SK-N-SH (cell line): ENCODE results near the gene TAOK2. TPM values are rescaled to one million over a fixed set of nuclear protein-coding genes. Genes with fewer than 3 reads are reported as not detected.
A peak's percentile ranks its signal among the peaks of the same experiment; 100 is the strongest.

Source experiments
- CTCF ChIA-PET: fragments of 300-600, 350-600 bp; formaldehyde crosslinking; extraction: SDS; loops from one replicate; lab custom pipeline; 2021; lab: Yijun Ruan, JAX
- POLR2A ChIA-PET: fragments of 350-600 bp; sonication (Branson Sonifier 250); formaldehyde crosslinking; extraction: SDS; loops from one replicate; lab custom pipeline; 2020; ENCODE audit warnings: antibody characterized with exemption, inconsistent platforms; lab: Yijun Ruan, JAX
- DNase-seq: peaks from one replicate; pipeline ENCODE4 v3.0.0; 2012
- H2AFZ ChIP-seq: fragments of 200-600 bp; sonication (generic); 2 replicates; pipeline ENCODE4 v1.8.1; 2016; ENCODE audit warnings: antibody characterized with exemption, mild to moderate bottlenecking, low read depth
- H3F3A ChIP-seq: fragments of 200-600 bp; sonication (generic); replicated peaks from 2 replicates; pipeline ENCODE3; 2016; ENCODE audit warnings: antibody characterized with exemption, mild to moderate bottlenecking; ENCODE audit not compliant: insufficient read depth
- H3K27ac ChIP-seq, 2 experiments: fragments of 200-500 bp in 1 of 2; fragments of 200-600 bp in 1 of 2; sonication (Bioruptor generic) in 1 of 2; sonication (generic), shearing (Covaris generic) in 1 of 2; 2 replicates each; pipeline versions ENCODE4 v1.5.1 to v1.6.1; 2014 to 2016; ENCODE audit warnings: low read depth in 2 of 2, inconsistent platforms in 1 of 2, low read length in 1 of 2, mild to moderate bottlenecking in 1 of 2, mixed read lengths in 1 of 2
- H3K27me3 ChIP-seq: fragments of 200-600 bp; sonication (generic), shearing (Covaris generic); 2 replicates; pipeline ENCODE4 v1.6.1; 2016; ENCODE audit warnings: mixed run types; ENCODE audit not compliant: insufficient read depth
- H3K36me3 ChIP-seq, 2 experiments: fragments of 200-500 bp in 1 of 2; fragments of 200-600 bp in 1 of 2; sonication (Bioruptor generic) in 1 of 2; sonication (generic) in 1 of 2; replicated peaks in 1 of 2; 2 replicates each; pipeline versions ENCODE3 to v1.5.1; 2014 to 2016; ENCODE audit warnings: low read length in 1 of 2, mild to moderate bottlenecking in 1 of 2; ENCODE audit not compliant: insufficient read depth in 2 of 2, control insufficient read depth in 1 of 2
- H3K4me1 ChIP-seq, 2 experiments: fragments of 200-500 bp in 1 of 2; fragments of 200-600 bp in 1 of 2; sonication (Bioruptor generic) in 1 of 2; sonication (generic), shearing (Covaris generic) in 1 of 2; 2 replicates each; pipeline versions ENCODE4 v1.5.1 to v1.6.1; 2014 to 2016; ENCODE audit warnings: low read depth in 1 of 2, low read length in 1 of 2, mixed run types in 1 of 2; ENCODE audit not compliant: insufficient read depth in 2 of 2, control insufficient read depth in 1 of 2
- H3K4me2 ChIP-seq: fragments of 200-600 bp; sonication (generic), shearing (Covaris generic); 2 replicates; pipeline ENCODE4 v1.6.1; 2017; ENCODE audit warnings: mixed run types
- H3K4me3 ChIP-seq, 2 experiments: fragments of 200-500 bp in 1 of 2; fragments of 200-600 bp in 1 of 2; sonication (Bioruptor generic) in 1 of 2; sonication (generic), shearing (Covaris generic) in 1 of 2; 2 replicates each; pipeline versions ENCODE4 v1.5.1 to v1.8.1; 2014 to 2016; ENCODE audit warnings: low read depth in 2 of 2, inconsistent platforms in 1 of 2, low read length in 1 of 2, mild to moderate bottlenecking in 1 of 2, mixed read lengths in 1 of 2, moderate library complexity in 1 of 2
- H3K79me2 ChIP-seq: fragments of 200-600 bp; sonication (generic); 2 replicates; pipeline ENCODE4 v1.8.1; 2017; ENCODE audit warnings: mild to moderate bottlenecking; ENCODE audit not compliant: insufficient read depth
- H3K9ac ChIP-seq: fragments of 200-600 bp; sonication (generic); 2 replicates; pipeline ENCODE4 v1.6.1; 2017; ENCODE audit warnings: mixed run types
- H3K9me2 ChIP-seq: fragments of 200-600 bp; sonication (generic); 2 replicates; pipeline ENCODE4 v1.6.1; 2017; ENCODE audit warnings: mixed run types
- H3K9me3 ChIP-seq: fragments of 200-600 bp; sonication (generic); 2 replicates; pipeline ENCODE4 v1.6.1; 2017; ENCODE audit warnings: mixed run types, mild to moderate bottlenecking, moderate library complexity
- H4K20me1 ChIP-seq: fragments of 200-600 bp; sonication (generic); 2 replicates; pipeline ENCODE4 v1.6.1; 2017; ENCODE audit warnings: mild to moderate bottlenecking, mixed run types; ENCODE audit not compliant: insufficient read depth
- CTCF ChIP-seq: fragments of 200-600 bp; sonication (generic); IDR thresholded peaks from 2 replicates; pipeline ENCODE4 v1.6.1; 2017; ENCODE audit warnings: antibody characterized with exemption, mild to moderate bottlenecking, moderate library complexity
- EZH2phosphoT487 ChIP-seq: fragments of 200-600 bp; sonication (generic); IDR thresholded peaks from 2 replicates; pipeline ENCODE4 v1.6.1; 2017; ENCODE audit warnings: low read depth, mixed run types, mild to moderate bottlenecking, antibody characterized with exemption, moderate library complexity, borderline replicate concordance
- FOXJ3 ChIP-seq: sonication (generic); formaldehyde crosslinking; IDR thresholded peaks from 2 replicates; pipeline ENCODE4 v1.5.1; 2020; ENCODE audit warnings: mild to moderate bottlenecking, missing genetic modification reagents
- GABPA ChIP-seq: IDR thresholded peaks from 2 replicates; pipeline ENCODE4 v1.4.0; 2012; ENCODE audit warnings: low read depth, mild to moderate bottlenecking
- GATA2 ChIP-seq: sonication (generic); formaldehyde crosslinking; IDR thresholded peaks from 2 replicates; pipeline ENCODE4 v1.5.0; 2020; ENCODE audit warnings: mild to moderate bottlenecking, missing genetic modification reagents
- IRF3 ChIP-seq: fragments of 150-350 bp; IDR thresholded peaks from 2 replicates; pipeline ENCODE4 v1.6.1; 2016; ENCODE audit warnings: mild to moderate bottlenecking, low read depth, low read length
- MAX ChIP-seq: IDR thresholded peaks from 2 replicates; pipeline ENCODE4 v1.4.0; 2012; ENCODE audit warnings: low read depth
- MEF2A ChIP-seq: IDR thresholded peaks from 2 replicates; pipeline ENCODE4 v1.4.0; 2012; ENCODE audit warnings: low read depth, borderline replicate concordance
- MXI1 ChIP-seq: IDR thresholded peaks from 2 replicates; pipeline ENCODE4 v1.6.1; 2012; ENCODE audit warnings: mild to moderate bottlenecking, low read depth, low read length, improper control_type of control experiment
- NFIC ChIP-seq: IDR thresholded peaks from 2 replicates; pipeline ENCODE4 v1.4.0; 2012; ENCODE audit warnings: borderline replicate concordance
- NRF1 ChIP-seq: IDR thresholded peaks from 2 replicates; pipeline ENCODE4 v1.6.1; 2012; ENCODE audit warnings: low read depth, mild to moderate bottlenecking, low read length
- RFX5 ChIP-seq: IDR thresholded peaks from 2 replicates; pipeline ENCODE4 v1.6.1; 2012; ENCODE audit warnings: mild to moderate bottlenecking, improper control_type of control experiment, low read length
- RXRA ChIP-seq: IDR thresholded peaks from 2 replicates; pipeline ENCODE4 v1.4.0; 2012; ENCODE audit warnings: low read depth, mild to moderate bottlenecking, borderline replicate concordance
- SIN3A ChIP-seq: IDR thresholded peaks from 2 replicates; pipeline ENCODE4 v1.6.1; 2012; ENCODE audit warnings: low read depth, mild to moderate bottlenecking, low read length, moderate library complexity, borderline replicate concordance
- SMC3 ChIP-seq: IDR thresholded peaks from 2 replicates; pipeline ENCODE4 v1.6.1; 2012; ENCODE audit warnings: low read depth, low read length, improper control_type of control experiment
- WGBS: methylation state at CpG from one replicate; pipeline ENCODE4 v1.1.6; 2017; ENCODE audit warnings: low lambda C conversion rate; 5-methylcytosine and 5-hydroxymethylcytosine counted together
- polyA plus RNA-seq, 3 experiments: library from polyadenylated mRNA; depleted of rRNA; stranded (reverse); fragments of >200 nt; gene quantifications; 2 replicates each; pipeline ENCODE4 v1.2.3, GENCODE V29; 2012
- TF ChIP-seq, protein P1 (sequence below): fragments of 150-350 bp; IDR thresholded peaks from 2 replicates; pipeline ENCODE4 v1.6.1; 2017; ENCODE audit warnings: antibody characterized with exemption, low read length, low read depth, borderline replicate concordance
- TF ChIP-seq, protein P2 (sequence below): IDR thresholded peaks from 2 replicates; pipeline ENCODE4 v1.4.0; 2012; ENCODE audit warnings: low read depth, borderline replicate concordance

TAOK2 gene
- polyA plus RNA-seq, 1 of the 3 experiments (the other 2 are of a cell fraction) = 21.9 TPM

- TF ChIP-seq GABPA (peak; percentile 75), SIN3A (no peak; the same call in 1 of the 2 replicates), IRF3 (no peak), GATA2 (CRISPR knock-in tag) (no peak), RXRA (no peak), CTCF (no peak)
- TF ChIP-seq, protein P1, sequence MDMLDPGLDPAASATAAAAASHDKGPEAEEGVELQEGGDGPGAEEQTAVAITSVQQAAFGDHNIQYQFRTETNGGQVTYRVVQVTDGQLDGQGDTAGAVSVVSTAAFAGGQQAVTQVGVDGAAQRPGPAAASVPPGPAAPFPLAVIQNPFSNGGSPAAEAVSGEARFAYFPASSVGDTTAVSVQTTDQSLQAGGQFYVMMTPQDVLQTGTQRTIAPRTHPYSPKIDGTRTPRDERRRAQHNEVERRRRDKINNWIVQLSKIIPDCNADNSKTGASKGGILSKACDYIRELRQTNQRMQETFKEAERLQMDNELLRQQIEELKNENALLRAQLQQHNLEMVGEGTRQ = no peak; the same call in 1 of the 2 replicates
- TF ChIP-seq, all 33 proteins: peak for 12
Measured at GRCh38 chr16:29995911-29996765, 22.5 kb downstream of the TAOK2 start, which contains the start of gene INO80E (continued).

DNA sequence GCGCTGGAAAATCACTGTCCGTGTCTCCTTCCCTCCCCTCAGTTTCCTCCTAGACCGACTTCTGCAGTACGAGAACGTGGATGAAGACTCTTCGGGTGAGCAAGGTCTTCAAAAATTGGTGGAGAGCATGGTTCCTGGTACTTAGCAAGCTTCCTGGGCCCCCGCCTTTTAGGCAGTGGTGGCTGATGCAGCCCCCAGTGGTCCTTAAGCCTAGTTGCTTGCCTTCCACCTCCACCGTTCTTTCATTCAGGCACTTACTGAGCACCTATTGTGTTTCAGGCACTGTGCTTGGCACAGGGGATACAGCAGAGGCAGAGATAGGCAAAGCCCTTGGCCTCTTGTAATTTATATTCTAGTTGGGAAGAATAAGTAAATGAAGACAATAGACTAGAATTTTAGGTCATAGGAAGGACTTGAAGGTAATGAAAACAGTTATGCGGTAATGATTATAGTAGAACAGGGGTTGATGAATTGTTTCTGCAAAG, 23.1 kb downstream of the TAOK2 start:
- Histone ChIP-seq H3K9me3 (no peaks in the 10 kb centered on the region), H3K4me3 (peak overlapping the region; percentile 87 to 92), H3K27me3 (no peaks in the 10 kb centered on the region), H3K4me2 (peak overlapping the region; percentile 99), H3K79me2 (peaks cover 19% of the 10 kb centered on the region; the same call in 1 of the 2 replicates), H2AFZ (peak overlapping the region; percentile 97; the same call in 1 of the 2 replicates), H3K9me2 (no peaks in the 10 kb centered on the region), H3K36me3 (peaks cover 5 to 26% of the 10 kb centered on the region in 2 experiments), H4K20me1 (no peaks in the 10 kb centered on the region), H3F3A (peaks cover 10% of the 10 kb centered on the region), H3K9ac (peak overlapping the region; percentile 90), H3K4me1 (peaks cover 0 to 14% of the 10 kb centered on the region in 2 experiments; a peak in 1 of 4 replicates), H3K27ac (peak overlapping the region in 1 of 2 experiments; percentile 78; a peak in 1 of 4 replicates)
- POLR2A ChIA-PET = interaction anchor here (1.2 kb wide), 1 partner anchor 9 kb away, joined by 3 read pairs; no protein-coding TSS in a partner anchor
- no peak for DNase-seq
- 17% methylated on average over 9 of the region's 9 CpGs for WGBS
- TF ChIP-seq FOXJ3 (no peak), RFX5 (no peak), NRF1 (no peak), MXI1 (no peak), MAX (no peak), MEF2A (no peak), NFIC (no peak), EZH2phosphoT487 (no peak), SMC3 (no peak)
- TF ChIP-seq, protein P1 = no peak
- TF ChIP-seq, protein P2, sequence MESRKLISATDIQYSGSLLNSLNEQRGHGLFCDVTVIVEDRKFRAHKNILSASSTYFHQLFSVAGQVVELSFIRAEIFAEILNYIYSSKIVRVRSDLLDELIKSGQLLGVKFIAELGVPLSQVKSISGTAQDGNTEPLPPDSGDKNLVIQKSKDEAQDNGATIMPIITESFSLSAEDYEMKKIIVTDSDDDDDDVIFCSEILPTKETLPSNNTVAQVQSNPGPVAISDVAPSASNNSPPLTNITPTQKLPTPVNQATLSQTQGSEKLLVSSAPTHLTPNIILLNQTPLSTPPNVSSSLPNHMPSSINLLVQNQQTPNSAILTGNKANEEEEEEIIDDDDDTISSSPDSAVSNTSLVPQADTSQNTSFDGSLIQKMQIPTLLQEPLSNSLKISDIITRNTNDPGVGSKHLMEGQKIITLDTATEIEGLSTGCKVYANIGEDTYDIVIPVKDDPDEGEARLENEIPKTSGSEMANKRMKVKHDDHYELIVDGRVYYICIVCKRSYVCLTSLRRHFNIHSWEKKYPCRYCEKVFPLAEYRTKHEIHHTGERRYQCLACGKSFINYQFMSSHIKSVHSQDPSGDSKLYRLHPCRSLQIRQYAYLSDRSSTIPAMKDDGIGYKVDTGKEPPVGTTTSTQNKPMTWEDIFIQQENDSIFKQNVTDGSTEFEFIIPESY = no peak
- CTCF ChIA-PET = interaction anchor here (0.8 to 2.8 kb wide), 4 partner anchors 9 to 148 kb away, joined by 4 to 11 read pairs (median 8); partner anchors contain the start of genes DOC2A and TLCD3B
